ENCODE results near the gene SHANK2.

SHANK2 gene

GRCh38 chr11:71244116-71244810 lies 8.1 kb downstream of the SHANK2 start:
- no peak overlapping the region for H3K4me2 ChIP-seq (ENCODE audit: insufficient read depth, low read length)
- ATAC-seq (ENCODE audit: insufficient read depth, low read depth) (no peak), DNase-seq (no peak)
- H3K36me3 ChIP-seq (ENCODE audit: insufficient read depth, low read length) = no peaks in the 10 kb centered on the region
- H3K4me3 ChIP-seq (ENCODE audit: low read depth in 1 of 2, low read length in 2 of 2) = no peak overlapping the region
- H2AFZ ChIP-seq (ENCODE audit: low read depth, low read length) = no peak overlapping the region
- no peak overlapping the region for H3K27ac ChIP-seq (ENCODE audit: low read length)
- H3K4me1 ChIP-seq (ENCODE audit: insufficient read depth, low read length) = no peaks in the 10 kb centered on the region
- no peaks in the 10 kb centered on the region for H3K79me2 ChIP-seq (ENCODE audit: insufficient read depth, low read length)
- TF ChIP-seq EZH2 (IDR thresholded peaks at IDR 0.05; ENCODE audit: borderline replicate concordance, low read depth, low read length, severe bottlenecking) (no peak), CTCF (IDR thresholded peaks at IDR 0.05; ENCODE audit: borderline replicate concordance, extremely low read depth, low read length, poor library complexity, severe bottlenecking) (no peak)
- no peak overlapping the region for H3K9ac ChIP-seq (ENCODE audit: low read depth, low read length)
- H3K27me3 ChIP-seq (ENCODE audit: insufficient read depth, low read length, poor library complexity) = no peaks in the 10 kb centered on the region
- H3K9me3 ChIP-seq (ENCODE audit: insufficient read depth, low read length, severe bottlenecking) = no peaks in the 10 kb centered on the region
- no peaks in the 10 kb centered on the region for H4K20me1 ChIP-seq (ENCODE audit: insufficient read depth, low read length)

- Histone ChIP-seq H3K9ac (ENCODE audit: low read depth, low read length) (no peak overlapping the region), H3K4me3 (ENCODE audit: low read depth in 1 of 2, low read length in 2 of 2) (no peak overlapping the region), H2AFZ (ENCODE audit: low read depth, low read length) (no peak overlapping the region), H3K27ac (ENCODE audit: low read length) (no peak overlapping the region), H3K79me2 (ENCODE audit: insufficient read depth, low read length) (no peaks in the 10 kb centered on the region), H3K36me3 (ENCODE audit: insufficient read depth, low read length) (no peaks in the 10 kb centered on the region), H3K4me1 (ENCODE audit: insufficient read depth, low read length) (no peaks in the 10 kb centered on the region), H3K9me3 (ENCODE audit: insufficient read depth, low read length, severe bottlenecking) (no peaks in the 10 kb centered on the region), H3K27me3 (ENCODE audit: insufficient read depth, low read length, poor library complexity) (no peaks in the 10 kb centered on the region), H4K20me1 (ENCODE audit: insufficient read depth, low read length) (no peaks in the 10 kb centered on the region), H3K4me2 (ENCODE audit: insufficient read depth, low read length) (no peak overlapping the region)
- DNase-seq (no peak), ATAC-seq (ENCODE audit: insufficient read depth, low read depth) (no peak)
- no peak for TF ChIP-seq EZH2 (IDR thresholded peaks at IDR 0.05; ENCODE audit: borderline replicate concordance, low read depth, low read length, severe bottlenecking)
- no peak for TF ChIP-seq CTCF (IDR thresholded peaks at IDR 0.05; ENCODE audit: borderline replicate concordance, extremely low read depth, low read length, poor library complexity, severe bottlenecking)
These were observed 10.0 kb downstream of the SHANK2 start for GRCh38 chr11:71242391-71242790.

GRCh38 chr11:71241721-71242259 lies 10.6 kb downstream of the SHANK2 start:
- no peak overlapping the region for H3K27ac ChIP-seq (ENCODE audit: low read length)

More at GRCh38 chr11:71241721-71242259, 10.6 kb downstream of the SHANK2 start:
- Histone ChIP-seq H3K27me3 (ENCODE audit: insufficient read depth, low read length, poor library complexity) (no peaks in the 10 kb centered on the region), H3K9me3 (ENCODE audit: insufficient read depth, low read length, severe bottlenecking) (no peaks in the 10 kb centered on the region), H3K4me2 (ENCODE audit: insufficient read depth, low read length) (no peak overlapping the region), H2AFZ (ENCODE audit: low read depth, low read length) (no peak overlapping the region), H3K4me3 (ENCODE audit: low read depth in 1 of 2, low read length in 2 of 2) (no peak overlapping the region), H4K20me1 (ENCODE audit: insufficient read depth, low read length) (no peaks in the 10 kb centered on the region), H3K36me3 (ENCODE audit: insufficient read depth, low read length) (no peaks in the 10 kb centered on the region), H3K79me2 (ENCODE audit: insufficient read depth, low read length) (no peaks in the 10 kb centered on the region), H3K9ac (ENCODE audit: low read depth, low read length) (no peak overlapping the region), H3K4me1 (ENCODE audit: insufficient read depth, low read length) (no peaks in the 10 kb centered on the region)
- ATAC-seq (ENCODE audit: insufficient read depth, low read depth) (no peak), DNase-seq (no peak)
- no peak for TF ChIP-seq EZH2 (IDR thresholded peaks at IDR 0.05; ENCODE audit: borderline replicate concordance, low read depth, low read length, severe bottlenecking)
- TF ChIP-seq CTCF (IDR thresholded peaks at IDR 0.05; ENCODE audit: borderline replicate concordance, extremely low read depth, low read length, poor library complexity, severe bottlenecking) = no peak

All from DND-41 (cell line).